ENCODE measurements around the gene PDZD11.

Gene PDZD11

GRCh38 chrX:70293621-70294020, 3.9 kb upstream of the PDZD11 start:
- Histone ChIP-seq H3F3A (ENCODE audit: insufficient read depth) (no peaks in the 10 kb centered on the region), H3K4me2 (ENCODE audit: low read depth, low read length, poor library complexity, severe bottlenecking) (peak overlapping the region; percentile 71), H4K20me1 (ENCODE audit: low read depth, low read length) (no peaks in the 10 kb centered on the region), H3K4me3 (ENCODE audit: insufficient read depth, low read length, poor library complexity, severe bottlenecking) (no peak overlapping the region), H3K9ac (ENCODE audit: low read length) (no peak overlapping the region), H3K9me2 (replicated peaks; ENCODE audit: insufficient read depth, low read length) (no peaks in the 10 kb centered on the region), H3K9me3 (ENCODE audit: insufficient read depth, low read length) (no peaks in the 10 kb centered on the region), H2AFZ (ENCODE audit: low read depth, low read length, severe bottlenecking) (no peak overlapping the region), H3K27ac (ENCODE audit: low read depth, low read length) (no peak overlapping the region), H3K27me3 (ENCODE audit: low read length) (no peaks in the 10 kb centered on the region), H3K79me2 (ENCODE audit: insufficient read depth, low read length) (peaks cover 47% of the 10 kb centered on the region), H3K36me3 (ENCODE audit: low read length) (0 out of 2 replicates have a peak, but pooled peaks cover 2% of the 10 kb centered on the region)
- TF ChIP-seq EZH2phosphoT487 (conservative IDR thresholded peaks at IDR 0.05; ENCODE audit: low read length) (no peak), CTCF (IDR thresholded peaks at IDR 0.05; ENCODE audit: insufficient read depth, low read length, poor library complexity, severe bottlenecking) (no peak)

DNA sequence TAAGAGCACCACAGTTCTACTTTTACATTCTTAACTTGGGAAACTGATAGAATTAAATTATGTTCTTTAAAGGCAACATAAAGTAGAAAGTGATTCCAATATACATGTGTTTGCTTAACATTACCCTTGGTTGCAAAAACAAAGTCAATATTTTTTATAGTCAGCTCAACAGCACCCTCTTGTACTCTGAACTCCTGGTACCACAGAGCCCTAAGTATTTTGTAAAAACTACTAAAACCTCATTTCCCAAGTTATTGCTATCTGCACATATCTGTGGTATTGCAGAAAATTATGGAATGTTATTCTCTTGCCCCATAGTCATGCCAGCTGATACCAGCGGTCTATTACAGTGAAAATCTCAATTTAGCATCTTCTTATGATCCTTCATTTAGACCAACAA, 3.1 kb upstream of the PDZD11 start:
- no peaks in the 10 kb centered on the region for H3K9me2 ChIP-seq (replicated peaks; ENCODE audit: insufficient read depth, low read length)
- no peaks in the 10 kb centered on the region for H3K9me3 ChIP-seq (ENCODE audit: insufficient read depth, low read length)
- H3K9ac ChIP-seq (ENCODE audit: low read length) = 0 out of 2 replicates have a peak overlapping the region, but pooled peaks have one; percentile 11
- no peaks in the 10 kb centered on the region for H3F3A ChIP-seq (ENCODE audit: insufficient read depth)
- TF ChIP-seq CTCF (IDR thresholded peaks at IDR 0.05; ENCODE audit: insufficient read depth, low read length, poor library complexity, severe bottlenecking) (no peak), EZH2phosphoT487 (conservative IDR thresholded peaks at IDR 0.05; ENCODE audit: low read length) (no peak)
- H3K27ac ChIP-seq (ENCODE audit: low read depth, low read length) = no peak overlapping the region
- no peaks in the 10 kb centered on the region for H3K27me3 ChIP-seq (ENCODE audit: low read length)
- H2AFZ ChIP-seq (ENCODE audit: low read depth, low read length, severe bottlenecking) = no peak overlapping the region
- 0 out of 2 replicates have a peak, but pooled peaks cover 2% of the 10 kb centered on the region for H3K36me3 ChIP-seq (ENCODE audit: low read length)
- no peak overlapping the region for H3K4me3 ChIP-seq (ENCODE audit: insufficient read depth, low read length, poor library complexity, severe bottlenecking)
- H3K79me2 ChIP-seq (ENCODE audit: insufficient read depth, low read length) = peaks cover 47% of the 10 kb centered on the region
- H3K4me2 ChIP-seq (ENCODE audit: low read depth, low read length, poor library complexity, severe bottlenecking) = peak overlapping the region; percentile 71
- no peaks in the 10 kb centered on the region for H4K20me1 ChIP-seq (ENCODE audit: low read depth, low read length)

DNA sequence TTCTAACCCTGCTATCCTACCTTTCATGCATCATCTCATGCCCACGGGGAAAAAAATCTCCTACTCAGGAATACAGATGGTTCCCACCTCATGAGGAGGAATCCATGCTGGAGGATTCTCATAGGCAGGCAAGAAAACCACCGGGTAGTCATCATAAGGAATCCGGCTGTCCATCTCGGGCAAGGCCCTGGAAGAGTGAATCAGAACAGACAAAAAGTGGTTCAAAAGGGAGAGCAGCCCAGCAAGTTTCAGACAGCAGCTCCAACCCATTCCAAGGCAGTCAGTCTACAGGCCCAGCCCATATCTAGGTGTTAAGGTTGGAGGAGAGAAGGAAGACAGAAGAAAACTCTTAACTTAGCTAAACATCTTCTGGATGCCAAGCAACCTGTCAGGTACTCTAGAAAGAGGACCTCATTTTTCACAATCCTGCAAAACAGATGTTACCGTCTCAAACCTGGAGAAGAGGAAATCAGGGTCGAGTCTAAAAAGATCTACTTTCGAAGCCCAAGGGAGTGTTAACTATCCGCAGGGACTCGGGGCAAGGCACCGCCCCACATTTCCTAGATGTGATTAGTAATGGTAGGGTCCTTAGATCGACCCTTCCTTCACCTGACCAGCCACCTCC, 447 bp downstream of the PDZD11 start:
- H3F3A ChIP-seq (ENCODE audit: insufficient read depth) = no peaks in the 10 kb centered on the region
- H3K9me3 ChIP-seq (ENCODE audit: insufficient read depth, low read length) = no peaks in the 10 kb centered on the region
- peak overlapping the region; percentile 89 for H3K4me2 ChIP-seq (ENCODE audit: low read depth, low read length, poor library complexity, severe bottlenecking)
- H3K9me2 ChIP-seq (replicated peaks; ENCODE audit: insufficient read depth, low read length) = no peaks in the 10 kb centered on the region
- no peaks in the 10 kb centered on the region for H4K20me1 ChIP-seq (ENCODE audit: low read depth, low read length)
- peak overlapping the region; percentile 41 for H2AFZ ChIP-seq (ENCODE audit: low read depth, low read length, severe bottlenecking)
- TF ChIP-seq CTCF (IDR thresholded peaks at IDR 0.05; ENCODE audit: insufficient read depth, low read length, poor library complexity, severe bottlenecking) (no peak), EZH2phosphoT487 (conservative IDR thresholded peaks at IDR 0.05; ENCODE audit: low read length) (no peak)
- peaks cover 41% of the 10 kb centered on the region for H3K79me2 ChIP-seq (ENCODE audit: insufficient read depth, low read length)
- peak overlapping the region; percentile 77 for H3K27ac ChIP-seq (ENCODE audit: low read depth, low read length)
- H3K9ac ChIP-seq (ENCODE audit: low read length) = peak overlapping the region; percentile 89
- H3K36me3 ChIP-seq (ENCODE audit: low read length) = 0 out of 2 replicates have a peak, but pooled peaks cover 2% of the 10 kb centered on the region
- H3K27me3 ChIP-seq (ENCODE audit: low read length) = no peaks in the 10 kb centered on the region
- peak overlapping the region; percentile 89 for H3K4me3 ChIP-seq (ENCODE audit: insufficient read depth, low read length, poor library complexity, severe bottlenecking)
